Activated T-cell treated with anti-CD3 and anti-CD28 coated beads, Interleukin-2, amount 50 U/mL, for 24 hours (primary cell): Measurements from ENCODE around the gene ACBD5.
"Not testable (repeated sequence)": the region's sequence is repeated elsewhere in the genome, so short reads cannot be mapped to it uniquely, and the experiment has no call there.

Experiments
- DNase-seq: peaks from one replicate; pipeline ENCODE4 v3.0.0-alpha.2; 2020
- H3K27ac Mint-ChIP-seq: 2 replicates; pipeline ENCODE4 v1.8.0; 2020; ENCODE audit warnings: mild to moderate bottlenecking, mixed read lengths
- H3K27me3 Mint-ChIP-seq: 2 replicates; pipeline ENCODE4 v1.8.0; 2020; ENCODE audit warnings: mixed read lengths
- H3K36me3 Mint-ChIP-seq: 2 replicates; pipeline ENCODE4 v1.8.0; 2020; ENCODE audit warnings: low read depth, mixed read lengths
- H3K4me1 Mint-ChIP-seq: 2 replicates; pipeline ENCODE4 v1.8.0; 2020; ENCODE audit warnings: low read depth, mixed read lengths
- H3K4me3 Mint-ChIP-seq: 2 replicates; pipeline ENCODE4 v1.8.0; 2020; ENCODE audit warnings: mild to moderate bottlenecking, moderate library complexity, mixed read lengths
- H3K9me3 Mint-ChIP-seq: 2 replicates; pipeline ENCODE4 v1.8.0; 2020; ENCODE audit warnings: mixed read lengths

ACBD5 gene, protein sequence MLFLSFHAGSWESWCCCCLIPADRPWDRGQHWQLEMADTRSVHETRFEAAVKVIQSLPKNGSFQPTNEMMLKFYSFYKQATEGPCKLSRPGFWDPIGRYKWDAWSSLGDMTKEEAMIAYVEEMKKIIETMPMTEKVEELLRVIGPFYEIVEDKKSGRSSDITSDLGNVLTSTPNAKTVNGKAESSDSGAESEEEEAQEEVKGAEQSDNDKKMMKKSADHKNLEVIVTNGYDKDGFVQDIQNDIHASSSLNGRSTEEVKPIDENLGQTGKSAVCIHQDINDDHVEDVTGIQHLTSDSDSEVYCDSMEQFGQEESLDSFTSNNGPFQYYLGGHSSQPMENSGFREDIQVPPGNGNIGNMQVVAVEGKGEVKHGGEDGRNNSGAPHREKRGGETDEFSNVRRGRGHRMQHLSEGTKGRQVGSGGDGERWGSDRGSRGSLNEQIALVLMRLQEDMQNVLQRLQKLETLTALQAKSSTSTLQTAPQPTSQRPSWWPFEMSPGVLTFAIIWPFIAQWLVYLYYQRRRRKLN

DNA sequence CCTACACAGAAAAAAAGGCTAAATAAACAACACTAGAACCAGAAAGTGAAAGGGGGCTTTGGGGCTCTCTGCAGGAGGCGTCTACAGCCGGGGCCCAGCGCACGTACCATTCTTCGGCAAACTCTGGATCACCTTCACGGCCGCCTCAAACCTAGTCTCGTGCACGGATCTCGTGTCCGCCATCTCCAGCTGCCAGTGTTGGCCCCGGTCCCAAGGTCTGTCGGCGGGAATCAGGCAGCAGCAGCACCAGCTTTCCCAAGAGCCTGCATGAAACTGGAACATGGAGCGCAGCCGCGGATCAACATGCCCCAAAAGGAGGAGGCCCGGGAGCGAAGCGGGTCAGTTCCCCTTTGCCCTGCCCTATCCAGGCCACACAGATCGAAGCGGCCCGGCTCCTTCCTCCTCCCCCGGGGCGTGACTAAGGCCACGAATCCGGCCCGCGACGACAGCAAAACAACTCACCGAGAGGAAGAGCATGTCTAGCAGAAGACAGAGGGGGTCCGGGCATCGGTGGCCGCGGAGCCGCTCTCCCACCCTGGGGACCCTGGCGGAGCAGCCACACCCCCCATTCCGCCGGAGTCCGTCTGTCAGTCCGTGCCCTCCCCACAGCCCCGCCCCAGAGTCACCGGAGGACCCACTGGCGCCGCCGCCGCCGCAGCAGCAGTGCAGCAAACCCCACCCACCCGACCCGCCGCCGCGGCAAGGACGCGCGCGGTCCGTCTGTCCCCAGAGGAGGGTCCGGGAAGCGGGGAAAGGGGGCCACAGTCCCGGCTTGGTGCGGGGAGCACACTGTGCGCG, at the start of gene ACBD5:
TSS of gene ACBD5 (minus strand) at position 586 of the 798 bp plus-strand sequence. CDS start at position 477, 109 bp downstream.
- DNase-seq: peak; percentile 86
- peak within 1 kb of the TSS; percentile 99 for H3K27ac Mint-ChIP-seq
- no peaks in the 10 kb centered on the region for H3K27me3 Mint-ChIP-seq
- H3K36me3 Mint-ChIP-seq: peaks cover 38% of the 10 kb centered on the region
- H3K4me3 Mint-ChIP-seq: peak within 1 kb of the TSS; percentile 91
- no peaks in the 10 kb centered on the region for H3K9me3 Mint-ChIP-seq
- H3K4me1 Mint-ChIP-seq: peaks cover 29% of the 10 kb centered on the region

DNA sequence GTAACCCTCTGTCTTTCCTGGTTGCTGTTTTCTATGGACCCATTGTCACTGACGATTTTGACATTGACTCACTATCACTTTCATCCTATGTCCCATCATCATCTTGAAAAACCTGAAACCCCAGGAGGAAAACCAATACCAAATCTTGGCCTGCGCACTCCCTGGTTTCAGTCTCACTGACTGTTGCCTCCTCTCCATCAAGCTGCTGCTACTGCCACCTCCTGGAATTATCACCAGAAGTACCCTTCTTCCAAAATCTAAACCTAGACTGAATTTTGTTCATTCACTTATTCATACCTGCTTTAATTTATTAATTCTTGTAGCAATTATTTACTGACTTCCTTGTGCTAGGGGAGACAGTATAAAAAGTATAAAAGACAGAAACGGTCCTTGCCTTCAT, 44.5 kb upstream of the ACBD5 start:
- H3K27me3 Mint-ChIP-seq: peaks cover 2% of the 10 kb centered on the region
- H3K27ac Mint-ChIP-seq: peak overlapping the region; percentile 0
- no peak overlapping the region for H3K4me3 Mint-ChIP-seq
- H3K4me1 Mint-ChIP-seq: peaks cover 7% of the 10 kb centered on the region
- DNase-seq: no peak
- H3K36me3 Mint-ChIP-seq: no peaks in the 10 kb centered on the region
- H3K9me3 Mint-ChIP-seq: no peaks in the 10 kb centered on the region

DNA sequence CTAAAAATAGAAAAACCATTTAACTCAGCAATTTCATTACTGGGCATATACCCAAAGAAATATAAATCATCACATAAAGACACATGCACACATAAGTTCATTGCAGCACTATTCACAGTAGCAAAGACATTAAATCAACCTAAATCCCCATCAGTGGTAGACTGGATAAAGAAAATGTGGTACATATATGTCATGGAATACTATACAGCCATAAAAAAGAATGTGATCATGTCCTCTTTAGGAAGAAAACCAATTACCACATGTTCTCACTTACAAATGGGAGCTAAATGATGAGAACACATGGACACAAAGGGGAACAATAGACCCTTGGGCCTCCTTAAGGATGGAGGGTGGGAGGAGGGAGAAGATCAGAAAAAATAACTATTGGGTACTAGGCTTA, 36.0 kb upstream of the ACBD5 start:
- no peak for DNase-seq
- H3K27me3 Mint-ChIP-seq: peaks cover 42% of the 10 kb centered on the region
- no peak overlapping the region for H3K27ac Mint-ChIP-seq
- no peaks in the 10 kb centered on the region for H3K4me1 Mint-ChIP-seq
- no peak overlapping the region for H3K4me3 Mint-ChIP-seq
- no peaks in the 10 kb centered on the region for H3K9me3 Mint-ChIP-seq
- H3K36me3 Mint-ChIP-seq: no peaks in the 10 kb centered on the region

DNA sequence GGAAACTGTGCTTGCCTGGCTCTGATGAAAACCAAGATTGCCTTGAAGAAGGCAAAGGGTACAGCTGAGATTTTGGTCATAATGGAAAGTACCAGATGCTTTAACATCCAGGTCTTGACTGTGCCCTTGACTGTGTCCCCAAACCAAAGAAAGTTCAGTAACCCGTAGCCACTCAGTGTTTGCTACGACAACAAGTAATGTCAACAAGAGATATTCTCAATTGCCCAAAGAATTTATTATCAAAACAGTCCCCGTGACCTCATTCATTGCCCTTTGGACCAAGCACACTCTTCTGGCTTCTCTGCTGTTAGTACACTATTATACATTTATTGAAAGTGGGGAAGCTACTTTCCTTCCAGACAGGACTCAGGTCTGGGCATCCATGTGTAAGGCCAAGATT, 25.4 kb upstream of the ACBD5 start:
- not testable (repeated sequence) for H3K4me1 Mint-ChIP-seq, H3K4me3 Mint-ChIP-seq, DNase-seq, H3K27ac Mint-ChIP-seq, H3K9me3 Mint-ChIP-seq, H3K36me3 Mint-ChIP-seq
- peaks cover 34% of the 10 kb centered on the region for H3K27me3 Mint-ChIP-seq

DNA sequence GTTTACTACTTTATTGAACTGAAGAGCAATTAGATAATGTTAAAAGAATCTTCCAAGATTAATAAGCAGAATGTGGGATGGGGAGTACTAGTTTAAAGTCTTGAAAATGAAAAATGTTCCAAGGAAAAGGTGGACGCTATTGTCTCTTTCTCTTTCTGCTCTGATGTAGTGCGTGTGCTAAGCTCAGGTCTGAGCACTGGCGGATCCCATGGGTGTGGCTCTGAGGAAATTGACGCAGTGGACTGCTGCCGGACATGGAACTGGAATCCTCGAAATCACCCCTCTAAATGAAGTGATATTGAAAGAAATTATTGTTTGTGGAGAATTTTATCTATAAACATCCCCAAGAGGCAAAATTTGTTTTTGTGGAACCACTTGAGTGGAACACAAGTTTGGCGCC, 22.2 kb upstream of the ACBD5 start:
- H3K36me3 Mint-ChIP-seq, DNase-seq, H3K4me3 Mint-ChIP-seq, H3K27ac Mint-ChIP-seq, H3K9me3 Mint-ChIP-seq: not testable (repeated sequence)
- Mint-ChIP-seq H3K4me1 (peaks cover 16% of the 10 kb centered on the region), H3K27me3 (peaks cover 63% of the 10 kb centered on the region)

DNA sequence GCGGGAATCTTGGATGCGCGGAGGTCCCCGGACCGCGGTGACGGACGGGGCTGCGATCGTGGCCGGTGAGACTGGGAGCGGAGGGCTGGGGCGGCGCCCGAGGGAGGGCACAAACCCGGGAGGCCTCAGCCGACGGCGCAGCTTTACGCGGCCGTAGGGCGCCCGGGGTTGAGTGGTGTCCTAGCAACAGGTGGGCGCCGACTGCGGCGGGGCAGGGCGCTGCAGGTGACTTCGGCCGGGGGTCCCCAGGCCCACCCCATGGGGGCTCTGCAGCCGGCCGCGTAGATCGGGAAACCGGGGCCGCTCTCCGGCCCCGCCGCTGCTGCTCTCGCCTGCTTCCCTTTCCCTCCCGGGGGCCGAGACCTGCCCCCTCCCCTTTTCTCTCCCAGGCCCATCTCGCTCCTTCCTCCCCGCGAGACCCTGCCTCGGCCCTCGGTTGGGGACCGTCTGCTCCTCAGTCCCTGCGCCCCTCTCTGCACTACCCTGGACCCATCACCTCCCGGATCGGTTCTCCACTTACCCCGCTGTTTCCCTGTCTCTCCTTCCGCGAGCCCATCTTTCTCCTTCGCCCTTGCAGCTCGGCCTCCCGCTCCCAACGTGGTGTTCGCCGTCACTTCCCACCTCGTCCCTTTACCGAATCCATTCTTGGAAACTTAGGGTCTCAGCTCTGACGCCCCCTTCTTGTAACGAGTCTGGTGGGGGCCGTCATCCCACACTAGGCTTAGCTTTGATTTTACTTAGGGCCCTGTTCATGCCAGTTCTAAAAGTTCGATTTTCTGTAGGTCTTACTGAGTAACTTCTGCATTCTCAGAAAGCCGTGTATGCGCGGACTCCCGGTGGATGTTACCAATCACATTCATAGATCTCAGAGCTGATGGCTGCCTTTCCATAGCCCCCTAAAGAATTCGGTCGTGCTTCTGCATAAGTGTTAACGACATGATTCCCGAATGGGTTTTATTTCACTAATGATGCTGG, 18.5 kb upstream of the ACBD5 start:
- Mint-ChIP-seq H3K27ac (no peak overlapping the region), H3K27me3 (peaks cover 61% of the 10 kb centered on the region)
- DNase-seq: peak; percentile 55

DNA sequence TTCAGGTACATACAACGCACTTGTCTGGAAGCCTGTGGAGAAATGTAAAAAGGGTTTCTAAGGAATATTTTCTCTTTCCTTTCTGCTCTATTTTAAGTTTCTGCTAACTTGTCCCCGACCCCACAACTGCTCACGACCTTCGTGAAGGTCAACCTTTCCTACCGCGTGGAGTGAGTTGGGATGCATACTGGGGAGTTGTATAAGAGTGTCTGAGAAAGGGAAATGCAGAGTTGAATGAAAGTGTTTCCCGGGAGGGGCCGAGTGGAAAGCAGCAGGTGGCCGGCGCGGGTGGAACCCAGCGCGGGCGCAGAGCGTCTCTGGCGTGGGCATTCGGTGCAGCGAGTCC, 17.9 kb upstream of the ACBD5 start:
- no peaks in the 10 kb centered on the region for H3K36me3 Mint-ChIP-seq
- peak overlapping the region; percentile 75 for H3K4me3 Mint-ChIP-seq
- H3K9me3 Mint-ChIP-seq: no peaks in the 10 kb centered on the region
- H3K27ac Mint-ChIP-seq: no peak overlapping the region
- H3K27me3 Mint-ChIP-seq: peaks cover 58% of the 10 kb centered on the region
- no peak for DNase-seq
- H3K4me1 Mint-ChIP-seq: peaks cover 24% of the 10 kb centered on the region

More for the DNA sequence above, 18.5 kb upstream of the ACBD5 start:
- H3K4me1 Mint-ChIP-seq: peaks cover 21% of the 10 kb centered on the region
- no peaks in the 10 kb centered on the region for H3K36me3 Mint-ChIP-seq
- H3K9me3 Mint-ChIP-seq: no peaks in the 10 kb centered on the region
- H3K4me3 Mint-ChIP-seq: peak overlapping the region; percentile 78

DNA sequence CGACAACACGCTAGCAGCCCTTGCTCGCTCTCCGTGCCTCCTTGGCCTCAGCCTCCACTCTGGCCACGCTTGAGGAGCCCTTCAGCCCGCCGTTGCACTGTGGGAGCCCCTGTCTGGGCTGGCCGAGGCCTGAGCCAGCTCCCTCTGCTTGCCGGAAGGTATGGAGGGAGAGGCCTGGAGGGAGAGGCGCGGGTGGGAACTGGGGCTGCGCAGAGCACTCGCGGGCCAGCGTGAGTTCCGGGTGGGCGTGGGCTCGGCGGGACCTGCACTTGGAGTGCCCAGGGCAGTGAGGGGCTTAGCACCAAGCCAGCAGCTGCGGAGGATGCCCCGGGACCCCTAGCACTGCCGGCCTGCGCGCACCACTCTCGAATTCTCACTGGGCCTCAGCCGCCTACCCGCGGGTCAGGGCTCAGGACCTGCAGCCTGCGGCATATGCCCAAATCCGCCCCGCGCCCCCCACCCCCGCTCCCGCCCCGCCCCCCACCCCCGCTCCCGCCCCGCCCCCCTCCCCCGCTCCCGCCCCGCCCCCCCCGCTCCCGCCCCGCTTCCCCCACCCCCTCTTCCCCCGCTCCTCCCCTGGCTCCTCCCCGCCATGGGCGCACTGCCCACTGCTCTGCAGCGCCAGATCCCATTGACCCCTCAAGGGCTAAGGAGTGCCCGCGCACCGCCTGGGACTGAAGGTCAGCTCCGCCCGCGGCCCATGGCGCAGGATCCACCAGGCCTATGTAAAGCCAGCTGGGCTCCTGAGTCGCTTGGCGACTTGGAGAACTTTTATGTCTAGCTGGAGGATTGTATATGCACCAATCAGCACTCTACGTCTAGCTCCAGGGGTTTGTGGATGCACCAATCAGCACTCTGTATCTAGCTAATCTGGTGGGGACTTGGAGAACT, 15.9 kb upstream of the ACBD5 start:
- DNase-seq: no peak
- Mint-ChIP-seq H3K27ac (no peak overlapping the region), H3K27me3 (peaks cover 45% of the 10 kb centered on the region), H3K9me3 (no peaks in the 10 kb centered on the region), H3K36me3 (no peaks in the 10 kb centered on the region), H3K4me3 (no peak overlapping the region), H3K4me1 (peaks cover 33% of the 10 kb centered on the region)

DNA sequence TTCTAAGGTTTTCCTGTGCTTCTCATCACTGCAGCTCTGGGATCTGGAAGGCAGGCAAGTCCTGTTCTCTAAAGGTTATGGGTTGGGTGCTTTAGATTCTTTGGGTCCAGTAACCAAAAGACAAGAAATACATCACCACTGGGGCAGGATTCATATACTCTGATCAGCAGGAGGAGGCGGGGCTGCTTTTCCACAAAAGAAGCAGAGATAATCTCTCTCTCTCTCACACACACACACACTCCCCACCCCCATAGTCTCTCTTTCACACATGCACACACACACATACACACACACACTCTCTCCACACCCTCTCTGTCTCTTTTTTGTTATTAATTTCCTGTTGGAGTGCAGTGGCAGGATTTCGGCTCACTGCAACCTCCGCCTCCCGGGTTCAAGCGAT, 13.0 kb upstream of the ACBD5 start:
- Mint-ChIP-seq H3K9me3 (no peaks in the 10 kb centered on the region), H3K4me1 (peaks cover 25% of the 10 kb centered on the region), H3K27me3 (peaks cover 18% of the 10 kb centered on the region), H3K36me3 (no peaks in the 10 kb centered on the region), H3K4me3 (peak overlapping the region; percentile 76), H3K27ac (peak overlapping the region; percentile 52)
- DNase-seq: no peak

DNA sequence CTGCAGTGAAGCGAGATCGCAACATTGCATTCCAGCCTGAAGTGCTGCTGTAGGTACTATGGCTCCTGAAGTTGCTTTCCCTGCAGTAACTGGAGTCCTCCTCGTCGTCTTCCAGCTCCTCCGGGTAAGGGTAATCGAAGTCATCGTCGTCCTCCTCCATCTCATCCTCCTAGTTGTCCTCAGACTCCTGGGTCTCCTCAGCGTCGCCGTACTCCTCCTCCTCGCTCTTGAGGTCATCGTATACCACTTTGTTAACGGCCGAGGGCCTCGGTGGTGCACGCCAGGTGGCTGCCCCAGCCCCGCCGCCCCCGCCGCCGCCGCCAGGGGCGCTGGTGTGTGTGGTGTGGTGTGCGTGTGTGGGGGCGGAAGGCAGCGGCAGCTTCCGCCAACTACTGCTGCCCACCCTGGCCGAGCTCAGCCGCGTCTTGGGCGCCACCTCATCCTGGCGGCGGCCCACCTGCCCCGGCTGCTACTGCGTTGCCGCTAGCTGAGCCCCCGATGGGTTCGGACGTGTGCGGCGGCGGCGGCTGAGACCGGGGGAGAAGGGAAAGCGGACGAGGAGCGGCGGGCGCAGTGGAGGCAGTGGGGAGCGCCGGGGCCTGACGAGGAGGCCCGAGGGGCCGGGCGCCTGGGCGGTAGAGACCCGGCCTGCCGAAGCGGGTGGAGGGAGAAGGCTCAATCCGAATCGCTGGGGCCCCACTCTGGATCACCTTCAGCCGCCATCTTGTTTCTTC, 11.8 kb upstream of the ACBD5 start:
- Mint-ChIP-seq H3K27me3 (peaks cover 7% of the 10 kb centered on the region), H3K4me3 (peak overlapping the region; percentile 76), H3K36me3 (no peaks in the 10 kb centered on the region), H3K4me1 (peaks cover 13% of the 10 kb centered on the region), H3K9me3 (no peaks in the 10 kb centered on the region), H3K27ac (peak overlapping the region; percentile 85)
- DNase-seq: peak; percentile 92

DNA sequence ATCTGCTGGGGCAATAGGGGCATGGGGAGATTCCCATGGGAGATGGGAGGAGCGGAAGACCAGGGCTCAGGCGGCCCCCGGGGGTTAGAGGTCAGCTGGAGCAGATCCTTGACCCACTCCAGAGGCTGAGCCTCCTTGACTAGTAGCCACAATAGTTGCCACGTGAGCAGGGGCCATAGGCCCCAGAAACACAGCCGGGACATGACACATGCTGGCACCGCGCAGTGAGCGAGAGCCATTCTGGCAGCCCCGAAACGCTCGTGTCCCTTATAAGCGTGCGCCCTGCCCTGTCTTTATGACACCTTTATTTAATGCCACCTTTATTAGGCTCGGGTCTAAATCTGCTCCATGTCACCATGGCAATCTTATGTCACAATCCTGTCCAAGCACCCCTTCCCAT, 11.0 kb upstream of the ACBD5 start:
- Mint-ChIP-seq H3K27me3 (no peaks in the 10 kb centered on the region), H3K27ac (no peak overlapping the region), H3K4me3 (no peak overlapping the region), H3K9me3 (no peaks in the 10 kb centered on the region), H3K36me3 (no peaks in the 10 kb centered on the region), H3K4me1 (peaks cover 12% of the 10 kb centered on the region)
- DNase-seq: no peak

DNA sequence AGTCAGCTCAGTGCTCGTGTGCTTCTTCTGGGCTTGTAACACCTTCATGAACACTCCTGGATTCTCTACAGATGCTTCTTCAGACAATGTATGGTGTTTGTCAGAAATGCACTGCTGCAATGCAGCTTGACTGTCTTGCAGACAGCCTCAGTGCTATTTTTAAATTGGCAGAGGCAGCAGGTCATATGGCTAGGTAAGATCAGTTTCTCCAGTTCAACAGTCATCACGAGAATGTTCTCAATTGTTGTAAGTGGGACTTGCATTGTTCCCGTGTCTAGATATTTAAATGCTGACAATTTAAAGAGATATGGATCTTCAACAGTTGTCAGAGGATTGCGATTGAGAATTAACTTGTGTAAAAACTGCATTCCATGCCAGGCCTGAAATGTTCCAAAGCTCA, 7.6 kb upstream of the ACBD5 start:
- no peaks in the 10 kb centered on the region for H3K27me3 Mint-ChIP-seq
- H3K9me3 Mint-ChIP-seq: no peaks in the 10 kb centered on the region
- no peak overlapping the region for H3K27ac Mint-ChIP-seq
- no peak overlapping the region for H3K4me3 Mint-ChIP-seq
- no peak for DNase-seq
- peaks cover 18% of the 10 kb centered on the region for H3K4me1 Mint-ChIP-seq
- peaks cover 4% of the 10 kb centered on the region for H3K36me3 Mint-ChIP-seq

DNA sequence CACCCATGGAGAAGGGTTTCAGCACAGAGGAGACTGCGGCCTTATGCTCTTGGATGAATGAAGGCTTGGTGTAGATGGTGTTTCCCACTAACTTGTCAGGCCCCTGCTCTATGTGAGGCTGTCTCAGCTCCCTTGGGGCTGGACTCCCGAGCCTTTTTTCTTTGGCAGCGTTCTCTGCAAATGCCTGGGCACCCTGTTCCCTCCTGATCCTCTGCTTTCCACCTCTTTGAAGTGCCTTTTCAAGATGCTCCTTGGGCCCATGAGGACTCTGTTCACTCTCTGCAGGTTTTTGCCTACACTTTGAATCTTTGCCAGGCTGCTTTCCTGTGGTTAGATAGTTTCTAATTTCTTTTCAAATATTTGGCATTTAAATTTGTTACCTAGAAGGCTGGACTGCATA, 6.8 kb upstream of the ACBD5 start:
- no peaks in the 10 kb centered on the region for H3K27me3 Mint-ChIP-seq
- no peak for DNase-seq
- peaks cover 12% of the 10 kb centered on the region for H3K36me3 Mint-ChIP-seq
- no peak overlapping the region for H3K27ac Mint-ChIP-seq
- no peaks in the 10 kb centered on the region for H3K9me3 Mint-ChIP-seq
- peaks cover 19% of the 10 kb centered on the region for H3K4me1 Mint-ChIP-seq
- no peak overlapping the region for H3K4me3 Mint-ChIP-seq
